ENCODE data around the gene CACNA1F. TPM values are rescaled to one million over a fixed set of nuclear protein-coding genes. Genes with fewer than 3 reads are reported as not detected.

Gene CACNA1F
- total RNA-seq, 1 donor from 2014 or later: 0.22 TPM

- intact Hi-C loops (cut with micrococcal nuclease): no loop called here
Observed at GRCh38 chrX:49177873-49178480, 55.2 kb downstream of the CACNA1F start.

- intact Hi-C loops (cut with micrococcal nuclease): no loop called here
Observed at GRCh38 chrX:49177338-49177833, 55.8 kb downstream of the CACNA1F start.

- intact Hi-C loops (cut with micrococcal nuclease): no loop called here
Observed at GRCh38 chrX:49176421-49177326, 56.5 kb downstream of the CACNA1F start.

GRCh38 chrX:49175435-49176274 lies 57.5 kb downstream of the CACNA1F start:
- intact Hi-C loops (cut with micrococcal nuclease): no loop called here

- intact Hi-C loops (cut with micrococcal nuclease): loop anchor here (5.0 kb wide), 1 partner anchor 58 kb away; the partner anchor contains the start of gene CACNA1F
Observed at GRCh38 chrX:49174723-49175122, 58.4 kb downstream of the CACNA1F start.

- intact Hi-C loops (cut with micrococcal nuclease): loop anchor here (2.0 to 5.0 kb wide), 2 partner anchors 51 to 59 kb away; partner anchors contain the start of genes CACNA1F and GPKOW
Observed at GRCh38 chrX:49173544-49173943, 59.6 kb downstream of the CACNA1F start.

- intact Hi-C loops (cut with micrococcal nuclease): loop anchor here (1.0 to 5.0 kb wide), 5 partner anchors 8 to 60 kb away; partner anchors contain the start of genes CACNA1F, GPKOW and PRICKLE3
Observed at GRCh38 chrX:49172280-49172780, 60.8 kb downstream of the CACNA1F start.

GRCh38 chrX:49171752-49172279 lies 61.3 kb downstream of the CACNA1F start, which contains the start of gene PLP2:
Gene PLP2, plus strand, starts transcription at chrX:49171898. Its CDS starts 103 bp downstream, at chrX:49172001.
- intact Hi-C loops (cut with micrococcal nuclease): loop anchor here (1.0 to 5.0 kb wide), 5 partner anchors 8 to 60 kb away; partner anchors contain the start of genes CACNA1F, GPKOW and PRICKLE3

GRCh38 chrX:49167740-49168108 lies 65.4 kb downstream of the CACNA1F start:
- intact Hi-C loops (cut with micrococcal nuclease): loop anchor here (5.0 kb wide), 1 partner anchor 250 kb away; the partner anchor contains the start of gene PIM2

GRCh38 chrX:49166914-49167739 lies 66.0 kb downstream of the CACNA1F start:
- intact Hi-C loops (cut with micrococcal nuclease): loop anchor here (1.0 to 5.0 kb wide), 3 partner anchors 12 to 250 kb away; partner anchors contain the start of gene PIM2

GRCh38 chrX:49165901-49166881 lies 66.9 kb downstream of the CACNA1F start:
- intact Hi-C loops (cut with micrococcal nuclease): loop anchor here (1.0 to 5.0 kb wide), 3 partner anchors 11 to 249 kb away; partner anchors contain the start of gene PIM2

- intact Hi-C loops (cut with micrococcal nuclease): loop anchor here (1.0 to 5.0 kb wide), 2 partner anchors 8 to 247 kb away; partner anchors contain the start of gene PIM2
Observed at GRCh38 chrX:49164589-49165360, 68.4 kb downstream of the CACNA1F start.

- intact Hi-C loops (cut with micrococcal nuclease): loop anchor here (1.0 kb wide), 1 partner anchor 9 kb away; no protein-coding TSS in a partner anchor
Observed at GRCh38 chrX:49163555-49164419, 69.4 kb downstream of the CACNA1F start.

GRCh38 chrX:49162620-49163019 lies 70.5 kb downstream of the CACNA1F start, which contains the start of gene MAGIX:
Gene MAGIX, plus strand, starts transcription at chrX:49162758. Its CDS starts 132 bp downstream, at chrX:49162890.
- intact Hi-C loops (cut with micrococcal nuclease): no loop called here

GRCh38 chrX:49161632-49162031 lies 71.5 kb downstream of the CACNA1F start:
- intact Hi-C loops (cut with micrococcal nuclease): no loop called here

- intact Hi-C loops (cut with micrococcal nuclease): no loop called here
Observed at GRCh38 chrX:49160908-49161307, 72.2 kb downstream of the CACNA1F start.

Data from T-helper 1 cell treated with Interleukin-12 subunit alpha and Interleukin-12 subunit beta and Interleukin-4 antibody, amounts not matched to agents 30 ng/mL and 1 ng/mL, for 36 hours (primary cell).